Gastroesophageal sphincter (tissue), 3 donors: ENCODE results near the gene CXXC1.

Experiments used
- CTCF ChIP-seq, 4 experiments: fragments of 200-600 bp in 2 of 4; fragments of 450-650 bp in 2 of 4; sonication (generic) in 1 of 4; IDR thresholded peaks; one replicate each; pipeline ENCODE4 v1.5.1; 2017 to 2019; ENCODE audit warnings: antibody characterized with exemption in 4 of 4, mild to moderate bottlenecking in 2 of 4, moderate library complexity in 2 of 4
- POLR2A ChIP-seq, 2 donors: fragments of 450-650 bp; IDR thresholded peaks; one replicate each; pipeline ENCODE4 v1.6.1; 2017; ENCODE audit warnings: antibody characterized with exemption in 2 of 2, mild to moderate bottlenecking in 2 of 2, moderate library complexity in 1 of 2

DNA sequence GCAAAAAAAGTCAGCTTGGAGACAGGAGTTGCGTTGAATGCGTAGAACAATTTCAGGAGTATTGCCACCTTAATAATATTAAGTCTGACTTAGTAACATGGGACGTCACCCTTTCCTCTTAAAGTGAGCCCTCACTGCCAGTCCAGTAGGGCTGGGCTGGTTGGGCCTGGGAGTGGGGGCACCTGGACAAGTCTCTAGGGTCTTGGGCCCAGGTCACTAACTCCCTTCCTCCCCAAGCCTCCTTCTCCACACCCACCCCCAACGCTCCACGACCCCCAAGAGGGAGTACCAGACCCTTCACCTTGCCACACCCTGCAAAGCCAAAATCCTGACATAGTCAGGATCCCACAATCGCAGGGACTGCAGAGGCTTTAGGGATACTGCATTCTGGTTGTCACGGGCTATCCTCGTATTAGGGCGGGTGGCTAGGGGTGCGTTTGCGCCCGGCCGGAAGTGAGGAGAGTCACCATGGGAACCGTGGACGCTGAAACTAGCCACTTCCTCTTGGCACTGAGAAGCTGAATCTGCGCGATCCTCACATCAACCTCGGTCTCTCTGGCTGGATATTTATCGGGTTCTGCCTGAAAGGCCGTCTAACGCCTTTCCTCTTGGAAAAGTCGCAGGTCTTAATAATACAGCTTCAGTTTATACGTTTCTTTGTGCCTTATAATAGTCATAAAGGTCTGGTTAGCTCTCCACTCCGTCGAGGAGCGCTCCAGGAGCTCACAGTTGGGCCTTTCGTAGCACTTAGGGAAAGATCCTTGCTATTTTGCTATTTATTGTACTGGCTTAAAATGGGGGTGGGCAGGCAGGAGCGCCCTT lies 10.3 kb upstream of the CXXC1 start:
- no peak for TF ChIP-seq POLR2A (IDR thresholded peaks at IDR 0.05)
- no peak for TF ChIP-seq CTCF (IDR thresholded peaks at IDR 0.05)
